ENCODE measurements around the gene TAS2R43. TPM values are rescaled to one million over a fixed set of nuclear protein-coding genes. Genes with fewer than 3 reads are reported as not detected.
"Not testable (repeated sequence)": the region's sequence is repeated elsewhere in the genome, so short reads cannot be mapped to it uniquely, and the experiment has no call there.

Gene TAS2R43
- total and polyA plus RNA-seq, 2 experiments from 2014 or later: 0.69 to 2.6 TPM

DNA sequence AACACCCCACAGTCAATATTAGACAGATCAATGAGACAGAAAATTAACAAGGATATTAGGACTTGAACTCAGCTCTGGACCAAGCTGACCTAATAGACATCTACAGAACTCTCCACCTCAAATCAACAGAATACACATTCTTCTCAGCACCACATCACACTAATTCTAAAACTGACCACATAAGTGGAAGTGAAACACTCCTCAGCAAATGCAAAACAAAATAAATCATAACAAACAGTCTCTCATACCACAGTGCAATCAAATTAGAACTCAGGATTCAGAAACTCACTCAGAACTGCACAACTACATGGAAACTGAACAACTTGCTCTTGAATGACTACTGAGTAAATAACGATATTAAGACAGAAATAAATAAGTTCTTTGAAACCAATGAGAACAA lies 19.1 kb upstream of the TAS2R43 start:
- H3K9me2 ChIP-seq (replicated peaks; ENCODE audit: insufficient read depth); H2AFZ ChIP-seq; H3K27ac ChIP-seq; H3K27me3 ChIP-seq; H3K4me3 ChIP-seq; H3K9me3 ChIP-seq (ENCODE audit: low read depth); H3K4me2 ChIP-seq; H3K36me3 ChIP-seq (replicated peaks; ENCODE audit: insufficient read depth, low read depth); DNase-seq (ENCODE audit: low spot score); H3K4me1 ChIP-seq (ENCODE audit: insufficient read depth): not testable (repeated sequence)
- Histone ChIP-seq H3K79me2 (peaks cover 79% of the 10 kb centered on the region), H4K20me1 (ENCODE audit: insufficient read depth, poor library complexity, severe bottlenecking) (peaks cover 13% of the 10 kb centered on the region)
- WGBS (ENCODE audit: low lambda C conversion rate, missing lambda C conversion rate): 96% methylated on average over 1 of the region's 1 CpG

- no peaks in the 10 kb centered on the region for H3K36me3 ChIP-seq (replicated peaks; ENCODE audit: insufficient read depth, low read depth)
- H3K9me2 ChIP-seq (replicated peaks; ENCODE audit: insufficient read depth): no peaks in the 10 kb centered on the region
- 100% methylated on average over 2 of the region's 2 CpGs for WGBS (ENCODE audit: low lambda C conversion rate, missing lambda C conversion rate)
- no peak overlapping the region for H3K27ac ChIP-seq
- DNase-seq (ENCODE audit: low spot score): no peak
- no peaks in the 10 kb centered on the region for H3K4me1 ChIP-seq (ENCODE audit: insufficient read depth)
- H3K4me3 ChIP-seq: no peak overlapping the region
- H3K4me2 ChIP-seq: no peak overlapping the region
- H3K27me3 ChIP-seq: no peaks in the 10 kb centered on the region
- peaks cover 9% of the 10 kb centered on the region for H3K9me3 ChIP-seq (ENCODE audit: low read depth)
- peaks cover 59% of the 10 kb centered on the region for H3K79me2 ChIP-seq
- no peak overlapping the region for H2AFZ ChIP-seq
- TF ChIP-seq EZH2 (IDR thresholded peaks at IDR 0.05; ENCODE audit: borderline replicate concordance): no peak
- no peak for TF ChIP-seq EZH2phosphoT487 (IDR thresholded peaks at IDR 0.05; ENCODE audit: low read depth, severe bottlenecking, unreplicated experiment)
- TF ChIP-seq CTCF (IDR thresholded peaks at IDR 0.05; ENCODE audit: poor library complexity): no peak
- H4K20me1 ChIP-seq (ENCODE audit: insufficient read depth, poor library complexity, severe bottlenecking): peaks cover 8% of the 10 kb centered on the region
Measured at GRCh38 chr12:11108862-11109261, 16.7 kb upstream of the TAS2R43 start.

GRCh38 chr12:11107719-11108118 lies 15.6 kb upstream of the TAS2R43 start:
- no peak overlapping the region for H2AFZ ChIP-seq
- no peaks in the 10 kb centered on the region for H3K4me1 ChIP-seq (ENCODE audit: insufficient read depth)
- no peaks in the 10 kb centered on the region for H3K36me3 ChIP-seq (replicated peaks; ENCODE audit: insufficient read depth, low read depth)
- WGBS (ENCODE audit: low lambda C conversion rate, missing lambda C conversion rate): 84% methylated on average over 1 of the region's 1 CpG
- H3K9me3 ChIP-seq (ENCODE audit: low read depth): peaks cover 9% of the 10 kb centered on the region
- no peak overlapping the region for H3K4me3 ChIP-seq
- H3K79me2 ChIP-seq: peaks cover 55% of the 10 kb centered on the region
- TF ChIP-seq CTCF (IDR thresholded peaks at IDR 0.05; ENCODE audit: poor library complexity) (no peak), EZH2phosphoT487 (IDR thresholded peaks at IDR 0.05; ENCODE audit: low read depth, severe bottlenecking, unreplicated experiment) (no peak), EZH2 (IDR thresholded peaks at IDR 0.05; ENCODE audit: borderline replicate concordance) (no peak)
- no peaks in the 10 kb centered on the region for H3K27me3 ChIP-seq
- no peaks in the 10 kb centered on the region for H3K9me2 ChIP-seq (replicated peaks; ENCODE audit: insufficient read depth)
- no peak for DNase-seq (ENCODE audit: low spot score)
- H3K4me2 ChIP-seq: no peak overlapping the region
- peaks cover 8% of the 10 kb centered on the region for H4K20me1 ChIP-seq (ENCODE audit: insufficient read depth, poor library complexity, severe bottlenecking)
- no peak overlapping the region for H3K27ac ChIP-seq

- no peak overlapping the region for H3K4me2 ChIP-seq
- H3K9me2 ChIP-seq (replicated peaks; ENCODE audit: insufficient read depth): no peaks in the 10 kb centered on the region
- H3K79me2 ChIP-seq: peaks cover 43% of the 10 kb centered on the region
- H3K4me3 ChIP-seq: no peak overlapping the region
- H2AFZ ChIP-seq: no peak overlapping the region
- no peak for DNase-seq (ENCODE audit: low spot score)
- no peak overlapping the region for H3K27ac ChIP-seq
- H3K36me3 ChIP-seq (replicated peaks; ENCODE audit: insufficient read depth, low read depth): no peaks in the 10 kb centered on the region
- H3K9me3 ChIP-seq (ENCODE audit: low read depth): peaks cover under 1% of the 10 kb centered on the region
- no peaks in the 10 kb centered on the region for H3K4me1 ChIP-seq (ENCODE audit: insufficient read depth)
- no peaks in the 10 kb centered on the region for H3K27me3 ChIP-seq
- no peaks in the 10 kb centered on the region for H4K20me1 ChIP-seq (ENCODE audit: insufficient read depth, poor library complexity, severe bottlenecking)
- 91% methylated on average over 2 of the region's 2 CpGs for WGBS (ENCODE audit: low lambda C conversion rate, missing lambda C conversion rate)
- no peak for TF ChIP-seq EZH2phosphoT487 (IDR thresholded peaks at IDR 0.05; ENCODE audit: low read depth, severe bottlenecking, unreplicated experiment)
- TF ChIP-seq EZH2 (IDR thresholded peaks at IDR 0.05; ENCODE audit: borderline replicate concordance): no peak
- TF ChIP-seq CTCF (IDR thresholded peaks at IDR 0.05; ENCODE audit: poor library complexity): no peak
Measured at GRCh38 chr12:11106288-11106687, 14.2 kb upstream of the TAS2R43 start.

All from hepatocyte (in vitro differentiated cells).